ENCODE data around the gene C22orf15. TPM values are rescaled to one million over a fixed set of nuclear protein-coding genes. Genes with fewer than 3 reads are reported as not detected.
A peak's percentile ranks its signal among the peaks of the same experiment; 100 is the strongest.

Gene C22orf15
- polyA plus RNA-seq, 2 of the 4 experiments (the other 2 are of a cell fraction), result not detected

DNA sequence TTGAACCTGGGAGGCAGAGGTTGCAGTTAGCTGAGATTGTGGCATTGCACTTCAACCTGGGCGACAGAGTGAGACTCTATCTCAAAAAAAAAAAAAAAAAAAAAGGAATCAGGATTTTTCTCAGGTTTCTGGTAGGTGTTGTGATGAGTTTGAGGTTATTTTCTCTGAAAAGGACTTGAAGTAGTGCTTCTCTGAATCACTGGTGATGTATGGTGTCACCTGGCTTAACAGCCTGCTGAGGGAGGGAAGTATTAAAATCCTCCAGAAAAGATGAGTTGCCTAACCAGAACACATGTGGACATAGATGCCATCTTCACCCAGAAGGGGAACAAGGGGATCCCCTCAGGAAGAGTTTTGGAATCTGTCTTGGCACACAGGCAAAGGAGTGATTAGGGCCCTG lies 44.0 kb downstream of the C22orf15 start:
- H3K4me3 ChIP-seq, result no peak overlapping the region
- H3K27ac ChIP-seq, result no peak overlapping the region
- TF ChIP-seq FOSB (CRISPR knock-in tag; IDR thresholded peaks at IDR 0.05) (no peak), HOXA7 (CRISPR knock-in tag; IDR thresholded peaks at IDR 0.05) (no peak), KDM1A (IDR thresholded peaks at IDR 0.05; ENCODE audit: low read depth) (no peak), NPAS2 (CRISPR knock-in tag; IDR thresholded peaks at IDR 0.05; ENCODE audit: borderline replicate concordance) (no peak), ESRRA (IDR thresholded peaks at IDR 0.05; ENCODE audit: borderline replicate concordance, low read length) (no peak), TP53 (CRISPR knock-in tag; IDR thresholded peaks at IDR 0.05) (no peak), ZSCAN20 (CRISPR knock-in tag; IDR thresholded peaks at IDR 0.05) (no peak), ZC3H11A (IDR thresholded peaks at IDR 0.05) (no peak), CHD2 (IDR thresholded peaks at IDR 0.05; ENCODE audit: low read length, partially characterized antibody) (no peak), JUNB (IDR thresholded peaks at IDR 0.05) (no peak), HOXB5 (CRISPR knock-in tag; IDR thresholded peaks at IDR 0.05) (no peak), MYC (IDR thresholded peaks at IDR 0.05; ENCODE audit: borderline replicate concordance, low read length) (no peak), EHF (CRISPR knock-in tag; IDR thresholded peaks at IDR 0.05) (no peak)
- TF ChIP-seq, protein P1, sequence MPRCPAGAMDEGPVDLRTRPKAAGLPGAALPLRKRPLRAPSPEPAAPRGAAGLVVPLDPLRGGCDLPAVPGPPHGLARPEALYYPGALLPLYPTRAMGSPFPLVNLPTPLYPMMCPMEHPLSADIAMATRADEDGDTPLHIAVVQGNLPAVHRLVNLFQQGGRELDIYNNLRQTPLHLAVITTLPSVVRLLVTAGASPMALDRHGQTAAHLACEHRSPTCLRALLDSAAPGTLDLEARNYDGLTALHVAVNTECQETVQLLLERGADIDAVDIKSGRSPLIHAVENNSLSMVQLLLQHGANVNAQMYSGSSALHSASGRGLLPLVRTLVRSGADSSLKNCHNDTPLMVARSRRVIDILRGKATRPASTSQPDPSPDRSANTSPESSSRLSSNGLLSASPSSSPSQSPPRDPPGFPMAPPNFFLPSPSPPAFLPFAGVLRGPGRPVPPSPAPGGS (IDR thresholded peaks at IDR 0.05), result no peak
- ATAC-seq, result no peak
- H3K4me2 ChIP-seq, result no peak overlapping the region
- H3K9me3 ChIP-seq, result no peaks in the 10 kb centered on the region
- POLR2A ChIA-PET, result no interaction called here
- WGBS (ENCODE audit: missing lambda C conversion rate), result 86% methylated on average over 1 of the region's 1 CpG
- no peak for DNase-seq (ENCODE audit: low read depth in 1 of 2, low spot score in 1 of 2)
- no peaks in the 10 kb centered on the region for H3K4me1 ChIP-seq
- no peak for FAIRE-seq
- CTCF ChIA-PET, result no interaction called here

DNA sequence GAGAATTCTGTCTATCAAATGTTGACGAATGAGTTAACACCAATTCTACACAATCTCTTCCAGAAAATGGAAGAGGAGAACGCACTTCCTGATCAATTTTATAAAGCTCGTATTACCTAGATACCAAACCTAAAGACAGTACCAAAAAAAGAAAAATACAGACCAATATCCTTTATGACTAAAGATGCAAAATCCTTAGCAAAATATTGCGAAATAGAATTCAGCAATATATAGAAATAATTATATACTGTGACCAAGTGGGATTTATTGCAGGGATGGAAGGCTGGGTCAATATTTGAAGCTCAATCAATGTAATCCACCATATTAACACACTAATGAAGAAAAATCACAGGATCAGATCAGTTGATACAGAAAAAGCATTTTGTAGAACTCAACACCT lies 49.6 kb downstream of the C22orf15 start:
- CTCF ChIA-PET, result interaction anchor here (2.7 to 3.8 kb wide), 2 partner anchors 37 to 45 kb away, joined by 7 to 18 read pairs; partner anchors contain the start of gene CHCHD10
- Histone ChIP-seq H3K4me3 (no peak overlapping the region), H3K27ac (no peak overlapping the region), H3K4me2 (no peak overlapping the region), H3K4me1 (no peaks in the 10 kb centered on the region), H3K9me3 (no peaks in the 10 kb centered on the region)
- FAIRE-seq (no peak), DNase-seq (ENCODE audit: low read depth in 1 of 2, low spot score in 1 of 2) (no peak), ATAC-seq (no peak)
- TF ChIP-seq, protein P1 (IDR thresholded peaks at IDR 0.05), result no peak
- TF ChIP-seq CEBPB (IDR thresholded peaks at IDR 0.05) (peak in 1 of 2 experiments; percentile 47; a peak in 1 of 4 replicates), RNF2 (IDR thresholded peaks at IDR 0.05; ENCODE audit: borderline replicate concordance, low read depth) (no peak)
- POLR2A ChIA-PET, result no interaction called here
- WGBS (ENCODE audit: missing lambda C conversion rate), result 92% methylated on average over 4 of the region's 4 CpGs

Other genes with a start within 250 kb of the C22orf15 start
- gene IGLL1, start 182.7 kb upstream of the C22orf15 start, polyA plus RNA-seq (2011; rRNA removed), result not detected in 2 replicates
- not detected in 3 replicates for gene IGLL1, start 182.7 kb upstream of the C22orf15 start, polyA plus RNA-seq (2017; fragmentation: RNase III; extraction: RNeasy Plus Mini Kit Qiagen cat#74134 plus additional on column Dnase treatment)
- gene DRICH1, start 130.7 kb upstream of the C22orf15 start, polyA plus RNA-seq (2011; rRNA removed), result 0.70 and 0.85 TPM in 2 replicates
- gene DRICH1, start 130.7 kb upstream of the C22orf15 start, polyA plus RNA-seq (2017; fragmentation: RNase III; extraction: RNeasy Plus Mini Kit Qiagen cat#74134 plus additional on column Dnase treatment), result 0.26 to 0.58 TPM (median 0.28 TPM) in 3 replicates
- gene RGL4, start 72.0 kb upstream of the C22orf15 start, polyA plus RNA-seq (2011; rRNA removed), result not detected in 2 replicates
- gene RGL4, start 72.0 kb upstream of the C22orf15 start, polyA plus RNA-seq (2017; fragmentation: RNase III; extraction: RNeasy Plus Mini Kit Qiagen cat#74134 plus additional on column Dnase treatment), result not detected in 3 replicates
- 0.88 and 2.1 TPM in 2 replicates for gene ZNF70, start 11.9 kb upstream of the C22orf15 start, polyA plus RNA-seq (2011; rRNA removed)
- gene ZNF70, start 11.9 kb upstream of the C22orf15 start, polyA plus RNA-seq (2017; fragmentation: RNase III; extraction: RNeasy Plus Mini Kit Qiagen cat#74134 plus additional on column Dnase treatment), result 0.98 to 1.3 TPM (median 1.2 TPM) in 3 replicates
- 0.41 and 0.90 TPM in 2 replicates for gene VPREB3, start 8.6 kb upstream of the C22orf15 start, polyA plus RNA-seq (2011; rRNA removed)
- gene VPREB3, start 8.6 kb upstream of the C22orf15 start, polyA plus RNA-seq (2017; fragmentation: RNase III; extraction: RNeasy Plus Mini Kit Qiagen cat#74134 plus additional on column Dnase treatment), result 0.37 to 0.61 TPM (median 0.52 TPM) in 3 replicates
- 33.0 and 59.4 TPM in 2 replicates for gene CHCHD10, start 5.0 kb downstream of the C22orf15 start, polyA plus RNA-seq (2011; rRNA removed)
- 79.5 to 99.0 TPM (median 85.4 TPM) in 3 replicates for gene CHCHD10, start 5.0 kb downstream of the C22orf15 start, polyA plus RNA-seq (2017; fragmentation: RNase III; extraction: RNeasy Plus Mini Kit Qiagen cat#74134 plus additional on column Dnase treatment)
- gene MMP11, start 9.9 kb downstream of the C22orf15 start, polyA plus RNA-seq (2011; rRNA removed), result 0.36 and 0.61 TPM in 2 replicates
- 0.16 to 0.26 TPM (median 0.23 TPM) in 3 replicates for gene MMP11, start 9.9 kb downstream of the C22orf15 start, polyA plus RNA-seq (2017; fragmentation: RNase III; extraction: RNeasy Plus Mini Kit Qiagen cat#74134 plus additional on column Dnase treatment)
- gene SMARCB1, start 24.0 kb downstream of the C22orf15 start, polyA plus RNA-seq (2011; rRNA removed), result 98.1 and 133 TPM in 2 replicates
- gene SMARCB1, start 24.0 kb downstream of the C22orf15 start, polyA plus RNA-seq (2017; fragmentation: RNase III; extraction: RNeasy Plus Mini Kit Qiagen cat#74134 plus additional on column Dnase treatment), result 59.2 to 66.9 TPM (median 65.6 TPM) in 3 replicates
- 0.08 and 0.34 TPM in 2 replicates for gene DERL3, start 76.0 kb downstream of the C22orf15 start, polyA plus RNA-seq (2011; rRNA removed)
- gene DERL3, start 76.0 kb downstream of the C22orf15 start, polyA plus RNA-seq (2017; fragmentation: RNase III; extraction: RNeasy Plus Mini Kit Qiagen cat#74134 plus additional on column Dnase treatment), result 0.18 to 0.40 TPM (median 0.34 TPM) in 3 replicates
- gene SLC2A11, start 94.9 kb downstream of the C22orf15 start, polyA plus RNA-seq (2011; rRNA removed), result 5.6 and 6.9 TPM in 2 replicates
- gene SLC2A11, start 94.9 kb downstream of the C22orf15 start, polyA plus RNA-seq (2017; fragmentation: RNase III; extraction: RNeasy Plus Mini Kit Qiagen cat#74134 plus additional on column Dnase treatment), result 9.5 to 12.4 TPM (median 12.4 TPM) in 3 replicates
- gene MIF, start 131.4 kb downstream of the C22orf15 start, polyA plus RNA-seq (2011; rRNA removed), result 173 and 197 TPM in 2 replicates
- gene MIF, start 131.4 kb downstream of the C22orf15 start, polyA plus RNA-seq (2017; fragmentation: RNase III; extraction: RNeasy Plus Mini Kit Qiagen cat#74134 plus additional on column Dnase treatment), result 752 to 794 TPM (median 776 TPM) in 3 replicates
- gene GSTT2B, start 198.2 kb downstream of the C22orf15 start, polyA plus RNA-seq (2011; rRNA removed), result 0.30 and 0.50 TPM in 2 replicates
- 0.11 to 0.30 TPM in 2 of 3 replicates, not detected in the other for gene GSTT2B, start 198.2 kb downstream of the C22orf15 start, polyA plus RNA-seq (2017; fragmentation: RNase III; extraction: RNeasy Plus Mini Kit Qiagen cat#74134 plus additional on column Dnase treatment)
- gene DDTL, start 203.9 kb downstream of the C22orf15 start, polyA plus RNA-seq (2011; rRNA removed), result 2.1 and 2.8 TPM in 2 replicates
- 2.5 to 3.2 TPM (median 2.7 TPM) in 3 replicates for gene DDTL, start 203.9 kb downstream of the C22orf15 start, polyA plus RNA-seq (2017; fragmentation: RNase III; extraction: RNeasy Plus Mini Kit Qiagen cat#74134 plus additional on column Dnase treatment)
- gene DDT, start 211.5 kb downstream of the C22orf15 start, polyA plus RNA-seq (2011; rRNA removed), result 87.6 and 119 TPM in 2 replicates
- 173 to 188 TPM (median 180 TPM) in 3 replicates for gene DDT, start 211.5 kb downstream of the C22orf15 start, polyA plus RNA-seq (2017; fragmentation: RNase III; extraction: RNeasy Plus Mini Kit Qiagen cat#74134 plus additional on column Dnase treatment)
- not detected in 2 replicates for gene GSTT2, start 217.1 kb downstream of the C22orf15 start, polyA plus RNA-seq (2011; rRNA removed)
- 0.13 to 0.17 TPM (median 0.14 TPM) in 3 replicates for gene GSTT2, start 217.1 kb downstream of the C22orf15 start, polyA plus RNA-seq (2017; fragmentation: RNase III; extraction: RNeasy Plus Mini Kit Qiagen cat#74134 plus additional on column Dnase treatment)
- gene GSTT4, start 242.5 kb downstream of the C22orf15 start, polyA plus RNA-seq (2011; rRNA removed), result not detected in 2 replicates
- not detected in 3 replicates for gene GSTT4, start 242.5 kb downstream of the C22orf15 start, polyA plus RNA-seq (2017; fragmentation: RNase III; extraction: RNeasy Plus Mini Kit Qiagen cat#74134 plus additional on column Dnase treatment)
- 5.5 and 13.0 TPM in 2 replicates for gene CABIN1, start 248.3 kb downstream of the C22orf15 start, polyA plus RNA-seq (2011; rRNA removed)
- gene CABIN1, start 248.3 kb downstream of the C22orf15 start, polyA plus RNA-seq (2017; fragmentation: RNase III; extraction: RNeasy Plus Mini Kit Qiagen cat#74134 plus additional on column Dnase treatment), result 16.7 to 17.5 TPM (median 16.8 TPM) in 3 replicates

Data from A549 (cell line).